Astrocyte of the spinal cord (primary cell): ENCODE data around the gene LAMA5.

Experiments used
- DNase-seq: peaks from one replicate; pipeline ENCODE4 v3.0.0; 2011; ENCODE audit warnings: low read depth, low spot score
- H3K4me3 ChIP-seq: 2 replicates; pipeline ENCODE4 v1.5.1; 2011; ENCODE audit warnings: low read depth, mild to moderate bottlenecking, low read length, moderate library complexity
- CTCF ChIP-seq: IDR thresholded peaks from 2 replicates; pipeline ENCODE4 v1.5.1; 2012; ENCODE audit warnings: low read depth, mild to moderate bottlenecking, low read length, inconsistent platforms
- in situ Hi-C: cut with HindIII; loops from 2 replicates; pipeline ENCODE4 v1.10.0; 2017; ENCODE audit warnings: low sequenced_read_pairs

The LAMA5 gene

DNA sequence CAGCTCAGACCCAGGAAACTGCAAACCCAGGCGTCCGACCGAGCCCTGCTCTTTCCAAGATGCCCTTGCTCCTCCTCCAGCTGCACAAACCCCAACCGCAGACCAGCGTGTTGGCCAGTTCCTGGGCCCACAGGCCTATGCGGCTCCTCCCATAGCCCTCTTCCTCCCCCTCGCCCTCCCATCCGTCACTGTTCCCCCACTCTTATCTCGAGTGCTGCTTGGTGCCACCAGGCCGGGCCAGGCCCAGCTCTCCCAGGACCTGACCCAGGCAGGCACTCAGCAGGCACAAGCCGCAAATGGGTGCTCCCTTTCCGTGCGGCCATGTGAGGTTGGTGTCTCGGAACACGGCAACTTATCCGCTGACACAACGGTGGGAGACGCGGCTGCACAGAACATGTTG lies 35.8 kb downstream of the LAMA5 start:
- H3K4me3 ChIP-seq, result no peak overlapping the region
- in situ Hi-C loops, result no loop called here
- TF ChIP-seq CTCF, result no peak
- DNase-seq, result no peak

DNA sequence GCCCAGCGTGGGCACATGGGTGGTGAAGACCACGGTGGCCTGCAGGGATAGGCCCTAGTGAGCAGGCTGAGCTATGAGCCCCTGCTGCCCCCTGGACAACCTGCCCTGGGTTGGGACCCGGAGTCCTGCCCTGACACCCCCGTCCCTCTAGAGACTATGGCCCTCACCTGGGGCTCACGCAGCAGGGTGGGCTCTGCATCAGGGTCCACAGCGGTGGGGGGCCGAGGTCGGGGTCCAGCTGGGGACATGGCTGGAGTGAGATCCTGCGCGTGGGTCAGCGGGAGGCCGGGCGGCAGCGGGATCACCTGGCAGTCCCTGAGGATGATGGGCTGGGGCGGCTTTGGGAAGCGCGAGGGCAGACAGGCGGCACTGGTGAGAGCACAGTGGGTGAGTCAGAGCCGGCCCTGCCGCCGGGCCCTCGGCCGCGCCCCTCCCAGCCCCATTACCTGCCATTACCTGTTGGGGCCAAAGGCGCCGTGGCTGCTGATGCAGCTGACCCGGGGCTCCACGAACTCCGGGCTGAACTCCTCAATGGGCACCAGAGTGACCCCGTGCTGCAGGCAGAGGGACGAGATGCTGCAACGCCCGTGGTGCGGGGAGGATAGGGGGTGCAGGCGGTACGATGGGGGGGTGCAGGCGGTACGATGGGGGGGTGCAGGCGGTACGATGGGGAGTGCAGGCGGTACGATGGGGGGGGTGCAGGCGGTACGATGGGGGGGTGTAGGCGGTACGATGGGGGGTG lies 36.4 kb downstream of the LAMA5 start:
- no peak for TF ChIP-seq CTCF
- H3K4me3 ChIP-seq, result no peak overlapping the region
- DNase-seq, result no peak
- in situ Hi-C loops, result no loop called here

DNA sequence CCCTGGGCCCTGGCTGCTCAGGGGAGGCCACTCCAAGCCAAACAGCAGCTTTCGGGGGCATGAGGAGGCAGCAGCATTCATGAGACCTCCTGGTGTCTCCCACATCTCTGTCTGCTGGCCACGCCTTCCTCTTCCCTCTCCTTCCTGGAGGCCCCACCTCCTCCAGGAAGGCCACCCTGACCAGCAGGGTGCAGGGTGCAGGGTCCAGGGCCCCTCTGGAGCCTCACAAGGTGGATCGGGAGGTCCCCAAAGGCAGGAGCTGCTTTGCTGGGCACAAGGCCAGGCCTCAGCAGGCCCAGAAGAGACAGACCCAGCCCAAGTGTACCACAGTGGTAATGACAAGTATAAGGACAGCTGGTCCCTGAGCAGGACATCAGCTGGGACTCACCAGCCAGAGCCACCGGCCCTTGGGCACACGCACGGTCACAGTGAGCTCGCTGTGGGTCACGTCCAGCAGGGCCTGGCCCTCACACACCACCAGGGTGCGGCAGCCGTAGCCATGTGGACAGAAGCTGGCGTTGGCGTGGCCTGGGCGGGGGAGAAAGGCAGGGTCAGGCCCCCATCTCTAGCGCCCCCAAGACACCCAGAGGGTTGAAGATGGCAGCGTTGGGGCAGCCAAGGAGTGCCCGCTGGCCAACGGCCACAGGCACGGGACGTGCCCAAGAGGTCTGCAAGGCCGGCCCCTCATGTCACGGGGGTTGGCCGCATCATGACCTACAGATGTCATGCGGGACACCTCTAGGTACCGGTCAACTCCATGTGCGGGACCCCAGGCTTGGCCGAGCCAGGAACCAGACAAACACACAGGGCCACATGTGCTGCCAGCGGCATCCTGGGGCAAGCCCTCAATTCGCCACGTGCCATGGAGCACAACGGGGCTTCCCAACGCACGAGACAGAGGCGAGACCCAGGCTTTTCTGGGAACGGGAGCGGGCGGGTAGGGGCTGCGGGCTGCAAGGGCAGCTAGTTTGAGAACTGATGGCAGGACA lies 37.4 kb downstream of the LAMA5 start:
- DNase-seq, result no peak
- H3K4me3 ChIP-seq, result no peak overlapping the region
- TF ChIP-seq CTCF, result no peak
- in situ Hi-C loops, result no loop called here

DNA sequence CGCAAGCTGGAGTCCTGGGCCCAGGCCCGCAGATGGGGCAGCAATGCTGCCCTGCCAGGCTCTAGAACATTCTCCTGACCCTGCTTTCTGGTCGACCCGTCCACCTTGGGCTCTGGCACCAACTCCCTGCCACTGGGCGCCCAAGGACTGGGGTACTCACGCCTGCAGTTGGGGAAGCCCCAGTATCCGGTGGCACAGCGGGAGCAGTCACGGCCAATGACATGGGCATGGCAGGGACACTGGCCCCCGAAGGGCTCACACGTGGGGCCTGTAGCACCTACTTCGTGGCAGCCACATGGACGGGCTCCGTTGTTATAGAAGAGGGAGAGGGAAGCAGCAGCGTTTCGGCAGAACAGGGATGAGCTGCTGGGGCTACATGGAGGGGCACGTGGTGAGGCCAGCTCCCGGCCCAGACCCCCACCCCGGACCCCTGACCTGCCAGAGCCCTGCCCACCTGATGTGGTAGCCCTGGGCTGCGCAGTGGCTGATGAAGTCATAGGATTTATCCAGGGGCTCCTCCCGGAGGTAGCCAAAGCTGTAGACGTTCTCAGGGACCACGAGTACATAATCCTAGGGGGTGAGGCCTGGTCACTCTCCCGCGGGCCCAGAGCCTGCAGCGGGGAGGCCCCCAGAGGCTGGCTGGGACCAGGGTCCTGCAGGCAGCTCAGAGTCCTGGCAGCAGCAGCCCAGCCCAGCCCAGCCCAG lies 38.3 kb downstream of the LAMA5 start:
- in situ Hi-C loops, result no loop called here
- no peak for DNase-seq
- TF ChIP-seq CTCF, result no peak
- H3K4me3 ChIP-seq, result no peak overlapping the region

GRCh38 chr20:62327726-62328495 lies 39.2 kb downstream of the LAMA5 start:
- TF ChIP-seq CTCF, result no peak
- no peak overlapping the region for H3K4me3 ChIP-seq
- in situ Hi-C loops, result no loop called here
- no peak for DNase-seq
